Colonic mucosa (tissue), 4 donors: Measurements from ENCODE around the gene CEBPG. TPM values are rescaled to one million over a fixed set of nuclear protein-coding genes. Genes with fewer than 3 reads are reported as not detected.

ENCODE experiments used
- DNase-seq: peaks from one replicate; pipeline ENCODE4 v3.0.0-alpha.2; 2020
- H3K27ac ChIP-seq: fragments of 200-600 bp; one replicate; pipeline ENCODE4 v1.8.0; 2021
- H3K27me3 ChIP-seq: fragments of 200-600 bp; one replicate; pipeline ENCODE4 v1.8.0; 2021
- H3K36me3 ChIP-seq: fragments of 200-600 bp; one replicate; pipeline ENCODE4 v1.8.0; 2021
- H3K4me1 ChIP-seq: fragments of 200-600 bp; one replicate; pipeline ENCODE4 v1.8.0; 2021; ENCODE audit warnings: mild to moderate bottlenecking
- H3K4me3 ChIP-seq: fragments of 200-600 bp; one replicate; pipeline ENCODE4 v1.8.0; 2021
- H3K9ac ChIP-seq, 2 donors: one replicate each; pipeline ENCODE4 v1.7.0; 2013; ENCODE audit warnings: control low read depth in 2 of 2, low read depth in 2 of 2, low read length in 2 of 2
- H3K9me3 ChIP-seq: fragments of 200-600 bp; one replicate; pipeline ENCODE4 v1.8.0; 2021
- CTCF ChIP-seq: fragments of 200-600 bp; IDR thresholded peaks from one replicate; pipeline ENCODE4 v1.8.0; 2022; ENCODE audit warnings: antibody characterized with exemption, mild to moderate bottlenecking
- intact Hi-C: fragments of 100-400 bp; cut with DNase I; formaldehyde crosslinking; loops from one replicate; pipeline ENCODE4 v1.14.1; 2022
- total RNA-seq, 2 donors: library from RNA; stranded (reverse); fragmentation: NEBNext Ultra II Directional in 1 of 2; extraction: Animal tissue kit (Norgen Biotek cat#: 25700) in 1 of 2; gene quantifications; one replicate each; pipeline ENCODE4 v1.2.1, GENCODE V29; 2021
- donor health status: healthy.
- donor health status: DM: no; HTN: no; CAD: no.
- donor health status: DM: no; HTN: no; CAD: no.

Gene CEBPG
- total RNA-seq, 2 donors from 2014 or later = 62.1 to 72.3 TPM

GRCh38 chr19:33345163-33345562, 28.3 kb upstream of the CEBPG start:
- Histone ChIP-seq H3K36me3 (no peaks in the 10 kb centered on the region), H3K27me3 (peaks cover 3% of the 10 kb centered on the region), H3K9me3 (no peaks in the 10 kb centered on the region), H3K4me3 (no peak overlapping the region), H3K27ac (no peak overlapping the region), H3K4me1 (no peaks in the 10 kb centered on the region), H3K9ac (no peak overlapping the region)
- no peak for DNase-seq
- TF ChIP-seq CTCF = no peak
- intact Hi-C loops = no loop called here

GRCh38 chr19:33346665-33347064, 26.8 kb upstream of the CEBPG start:
- no peak for TF ChIP-seq CTCF
- no peak for DNase-seq
- no peaks in the 10 kb centered on the region for H3K36me3 ChIP-seq
- no peaks in the 10 kb centered on the region for H3K27me3 ChIP-seq
- intact Hi-C loops = no loop called here
- no peaks in the 10 kb centered on the region for H3K9me3 ChIP-seq
- no peak overlapping the region for H3K27ac ChIP-seq
- H3K4me3 ChIP-seq = no peak overlapping the region
- no peak overlapping the region for H3K9ac ChIP-seq
- H3K4me1 ChIP-seq = no peaks in the 10 kb centered on the region

GRCh38 chr19:33347300-33347699, 26.2 kb upstream of the CEBPG start:
- no peak overlapping the region for H3K9ac ChIP-seq
- H3K27me3 ChIP-seq = no peaks in the 10 kb centered on the region
- no peaks in the 10 kb centered on the region for H3K36me3 ChIP-seq
- no peak for TF ChIP-seq CTCF
- H3K4me1 ChIP-seq = no peaks in the 10 kb centered on the region
- no peaks in the 10 kb centered on the region for H3K9me3 ChIP-seq
- intact Hi-C loops = no loop called here
- H3K4me3 ChIP-seq = no peak overlapping the region
- no peak overlapping the region for H3K27ac ChIP-seq
- no peak for DNase-seq

- H3K9me3 ChIP-seq = no peaks in the 10 kb centered on the region
- no peaks in the 10 kb centered on the region for H3K4me1 ChIP-seq
- no peaks in the 10 kb centered on the region for H3K27me3 ChIP-seq
- no peak overlapping the region for H3K27ac ChIP-seq
- no peak for DNase-seq
- TF ChIP-seq CTCF = no peak
- H3K9ac ChIP-seq = no peak overlapping the region
- H3K36me3 ChIP-seq = no peaks in the 10 kb centered on the region
- intact Hi-C loops = no loop called here
- no peak overlapping the region for H3K4me3 ChIP-seq
Measured at GRCh38 chr19:33348301-33349010, 25.1 kb upstream of the CEBPG start.

- no peak for TF ChIP-seq CTCF
- Histone ChIP-seq H3K9ac (no peak overlapping the region), H3K4me3 (no peak overlapping the region), H3K27ac (no peak overlapping the region), H3K4me1 (no peaks in the 10 kb centered on the region), H3K36me3 (no peaks in the 10 kb centered on the region), H3K9me3 (no peaks in the 10 kb centered on the region), H3K27me3 (no peaks in the 10 kb centered on the region)
- no peak for DNase-seq
- intact Hi-C loops = no loop called here
Measured at GRCh38 chr19:33349319-33350289, 23.9 kb upstream of the CEBPG start.
